HepG2 (cell line): ENCODE results near the gene HSPA1L. TPM values are rescaled to one million over a fixed set of nuclear protein-coding genes. Genes with fewer than 3 reads are reported as not detected.

Experiments
- AGO1 ChIP-seq: fragments of 200-400 bp; formaldehyde crosslinking; IDR thresholded peaks from 2 replicates; pipeline ENCODE4 v1.6.1; 2017; ENCODE audit warnings: mild to moderate bottlenecking, low read depth, low read length, moderate library complexity; ENCODE audit not compliant: poor library complexity, severe bottlenecking
- ATM ChIP-seq: fragments of 450-650 bp; IDR thresholded peaks from 2 replicates; pipeline ENCODE4 v1.7.1; 2017; ENCODE audit warnings: mild to moderate bottlenecking, borderline replicate concordance
- EP300 ChIP-seq, 3 experiments: sonication (generic) in 1 of 3; formaldehyde crosslinking in 1 of 3; IDR thresholded peaks; 2 replicates each; pipeline versions ENCODE4 v1.5.1 to v1.6.1; 2011 to 2020; ENCODE audit warnings: low read depth in 2 of 3, low read length in 2 of 3, borderline replicate concordance in 1 of 3, improper control_type of control experiment in 1 of 3, mild to moderate bottlenecking in 1 of 3, missing genetic modification reagents in 1 of 3, moderate library complexity in 1 of 3
- ETV6 ChIP-seq: sonication (generic); formaldehyde crosslinking; conservative IDR thresholded peaks from 2 replicates; pipeline ENCODE4 v1.4.0; 2020; ENCODE audit warnings: missing genetic modification reagents
- FOXJ3 ChIP-seq: sonication (generic); formaldehyde crosslinking; IDR thresholded peaks from 2 replicates; pipeline ENCODE4 v1.4.0; 2020; ENCODE audit warnings: missing genetic modification reagents, mild to moderate bottlenecking, borderline replicate concordance
- IRF9 ChIP-seq: sonication (generic); formaldehyde crosslinking; IDR thresholded peaks from 2 replicates; pipeline ENCODE4 v1.8.0; 2022; ENCODE audit warnings: missing genetic modification reagents, mild to moderate bottlenecking, borderline replicate concordance
- KLF13 ChIP-seq: sonication (generic); formaldehyde crosslinking; IDR thresholded peaks from 2 replicates; pipeline ENCODE4 v1.4.0; 2020; ENCODE audit warnings: mild to moderate bottlenecking, missing genetic modification reagents
- NFKB2 ChIP-seq: sonication (generic); formaldehyde crosslinking; IDR thresholded peaks from 2 replicates; pipeline ENCODE4 v1.4.0; 2020; ENCODE audit warnings: missing genetic modification reagents, borderline replicate concordance
- RXRA ChIP-seq: sonication (generic); formaldehyde crosslinking; IDR thresholded peaks from 2 replicates; pipeline ENCODE4 v1.5.1; 2020; ENCODE audit warnings: missing genetic modification reagents
- SAP130 ChIP-seq: IDR thresholded peaks from 2 replicates; pipeline ENCODE4 v1.6.1; 2016; ENCODE audit warnings: low read depth
- TBX2 ChIP-seq: sonication (generic); formaldehyde crosslinking; IDR thresholded peaks from 2 replicates; pipeline ENCODE4 v1.5.0; 2020; ENCODE audit warnings: missing genetic modification reagents, mild to moderate bottlenecking, borderline replicate concordance
- ZBTB1 ChIP-seq: sonication (generic); formaldehyde crosslinking; IDR thresholded peaks from 2 replicates; pipeline ENCODE4 v1.4.0; 2020; ENCODE audit warnings: missing genetic modification reagents, borderline replicate concordance
- ZC3H4 ChIP-seq: sonication (generic); formaldehyde crosslinking; IDR thresholded peaks from 2 replicates; pipeline ENCODE4 v1.4.0; 2020; ENCODE audit warnings: missing genetic modification reagents, borderline replicate concordance
- ZNF660 ChIP-seq: sonication (generic); formaldehyde crosslinking; IDR thresholded peaks from 2 replicates; pipeline ENCODE4 v1.5.1; 2020; ENCODE audit warnings: mild to moderate bottlenecking, low read depth, missing genetic modification reagents, borderline replicate concordance
- ZNF768 ChIP-seq: sonication (generic); formaldehyde crosslinking; IDR thresholded peaks from 2 replicates; pipeline ENCODE4 v1.4.0; 2020; ENCODE audit warnings: missing genetic modification reagents
- polyA plus RNA-seq, 8 experiments: library from polyadenylated mRNA; depleted of rRNA in 3 of 8; stranded (reverse) in 7 of 8; unstranded in 1 of 8; fragments of >200 nt; fragmentation: Illumina TruSeq in 4 of 8; extraction: Trizol in 4 of 8; gene quantifications; 2 replicates each; pipeline versions ENCODE4 v1.2.1 to v1.2.3, GENCODE V29; 2011 to 2016; ENCODE audit warnings: low read depth in 4 of 8, missing spikeins in 1 of 8, mixed read lengths in 1 of 8; ENCODE audit not compliant: insufficient read depth in 1 of 8
- total RNA-seq, 5 experiments: library from RNA; depleted of rRNA; stranded (reverse); fragments of >200 nt; fragmentation: Illumina TruSeq; extraction: Trizol; gene quantifications; 2 replicates each; pipeline ENCODE4 v1.2.3, GENCODE V29; 2016; ENCODE audit warnings: low read depth in 1 of 5
- TF ChIP-seq, protein P1 (sequence below): sonication (generic); formaldehyde crosslinking; IDR thresholded peaks from 2 replicates; pipeline ENCODE4 v1.8.1; 2023; ENCODE audit warnings: mild to moderate bottlenecking, missing genetic modification reagents
- TF ChIP-seq, protein P2 (sequence below): sonication (generic); formaldehyde crosslinking; IDR thresholded peaks from 2 replicates; pipeline ENCODE4 v1.5.1; 2020; ENCODE audit warnings: mild to moderate bottlenecking, missing genetic modification reagents, borderline replicate concordance
- TF ChIP-seq, protein P3 (sequence below): sonication (generic); formaldehyde crosslinking; IDR thresholded peaks from 2 replicates; pipeline ENCODE4 v1.4.0; 2020; ENCODE audit warnings: missing genetic modification reagents

Gene HSPA1L
- total and polyA plus RNA-seq, 2 of the 13 experiments (the other 11 are each of a cell fraction or from before 2014, with no cell fraction given): 0.55 to 1.0 TPM

- TF ChIP-seq SAP130 (CRISPR knock-in tag) (peak; percentile 87), FOXJ3 (CRISPR knock-in tag) (peak; percentile 81; the same call in 1 of the 2 replicates), NFKB2 (peak; percentile 73; the same call in 1 of the 2 replicates), KLF13 (CRISPR knock-in tag) (no peak), ATM (no peak), ZNF768 (CRISPR knock-in tag) (peak; percentile 73; the same call in 1 of the 2 replicates), TBX2 (CRISPR knock-in tag) (peak; percentile 38; the same call in 1 of the 2 replicates), ZBTB1 (CRISPR knock-in tag) (peak; percentile 49; the same call in 1 of the 2 replicates), ZC3H4 (CRISPR knock-in tag) (no peak; the same call in 1 of the 2 replicates), AGO1 (peak; percentile 80), IRF9 (CRISPR knock-in tag) (peak; percentile 70; the same call in 1 of the 2 replicates), RXRA (CRISPR knock-in tag) (peak; percentile 51; the same call in 1 of the 2 replicates), EP300 (IDR thresholded peaks at IDR 0.05; ENCODE audit: low read depth in 2 of 2, low read length in 2 of 2) (no peak), EP300 (CRISPR knock-in tag; IDR thresholded peaks at IDR 0.05; ENCODE audit: borderline replicate concordance) (no peak), ETV6 (CRISPR knock-in tag) (peak; percentile 86), ZNF660 (CRISPR knock-in tag) (0 out of 2 replicates have a peak, but pooled peaks have one; percentile 73)
- TF ChIP-seq, protein P1, sequence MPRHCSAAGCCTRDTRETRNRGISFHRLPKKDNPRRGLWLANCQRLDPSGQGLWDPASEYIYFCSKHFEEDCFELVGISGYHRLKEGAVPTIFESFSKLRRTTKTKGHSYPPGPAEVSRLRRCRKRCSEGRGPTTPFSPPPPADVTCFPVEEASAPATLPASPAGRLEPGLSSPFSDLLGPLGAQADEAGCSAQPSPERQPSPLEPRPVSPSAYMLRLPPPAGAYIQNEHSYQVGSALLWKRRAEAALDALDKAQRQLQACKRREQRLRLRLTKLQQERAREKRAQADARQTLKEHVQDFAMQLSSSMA (CRISPR knock-in tag): peak; percentile 40; the same call in 1 of the 2 replicates
- TF ChIP-seq, protein P2, sequence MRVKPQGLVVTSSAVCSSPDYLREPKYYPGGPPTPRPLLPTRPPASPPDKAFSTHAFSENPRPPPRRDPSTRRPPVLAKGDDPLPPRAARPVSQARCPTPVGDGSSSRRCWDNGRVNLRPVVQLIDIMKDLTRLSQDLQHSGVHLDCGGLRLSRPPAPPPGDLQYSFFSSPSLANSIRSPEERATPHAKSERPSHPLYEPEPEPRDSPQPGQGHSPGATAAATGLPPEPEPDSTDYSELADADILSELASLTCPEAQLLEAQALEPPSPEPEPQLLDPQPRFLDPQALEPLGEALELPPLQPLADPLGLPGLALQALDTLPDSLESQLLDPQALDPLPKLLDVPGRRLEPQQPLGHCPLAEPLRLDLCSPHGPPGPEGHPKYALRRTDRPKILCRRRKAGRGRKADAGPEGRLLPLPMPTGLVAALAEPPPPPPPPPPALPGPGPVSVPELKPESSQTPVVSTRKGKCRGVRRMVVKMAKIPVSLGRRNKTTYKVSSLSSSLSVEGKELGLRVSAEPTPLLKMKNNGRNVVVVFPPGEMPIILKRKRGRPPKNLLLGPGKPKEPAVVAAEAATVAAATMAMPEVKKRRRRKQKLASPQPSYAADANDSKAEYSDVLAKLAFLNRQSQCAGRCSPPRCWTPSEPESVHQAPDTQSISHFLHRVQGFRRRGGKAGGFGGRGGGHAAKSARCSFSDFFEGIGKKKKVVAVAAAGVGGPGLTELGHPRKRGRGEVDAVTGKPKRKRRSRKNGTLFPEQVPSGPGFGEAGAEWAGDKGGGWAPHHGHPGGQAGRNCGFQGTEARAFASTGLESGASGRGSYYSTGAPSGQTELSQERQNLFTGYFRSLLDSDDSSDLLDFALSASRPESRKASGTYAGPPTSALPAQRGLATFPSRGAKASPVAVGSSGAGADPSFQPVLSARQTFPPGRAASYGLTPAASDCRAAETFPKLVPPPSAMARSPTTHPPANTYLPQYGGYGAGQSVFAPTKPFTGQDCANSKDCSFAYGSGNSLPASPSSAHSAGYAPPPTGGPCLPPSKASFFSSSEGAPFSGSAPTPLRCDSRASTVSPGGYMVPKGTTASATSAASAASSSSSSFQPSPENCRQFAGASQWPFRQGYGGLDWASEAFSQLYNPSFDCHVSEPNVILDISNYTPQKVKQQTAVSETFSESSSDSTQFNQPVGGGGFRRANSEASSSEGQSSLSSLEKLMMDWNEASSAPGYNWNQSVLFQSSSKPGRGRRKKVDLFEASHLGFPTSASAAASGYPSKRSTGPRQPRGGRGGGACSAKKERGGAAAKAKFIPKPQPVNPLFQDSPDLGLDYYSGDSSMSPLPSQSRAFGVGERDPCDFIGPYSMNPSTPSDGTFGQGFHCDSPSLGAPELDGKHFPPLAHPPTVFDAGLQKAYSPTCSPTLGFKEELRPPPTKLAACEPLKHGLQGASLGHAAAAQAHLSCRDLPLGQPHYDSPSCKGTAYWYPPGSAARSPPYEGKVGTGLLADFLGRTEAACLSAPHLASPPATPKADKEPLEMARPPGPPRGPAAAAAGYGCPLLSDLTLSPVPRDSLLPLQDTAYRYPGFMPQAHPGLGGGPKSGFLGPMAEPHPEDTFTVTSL (CRISPR knock-in tag): peak; percentile 27; the same call in 1 of the 2 replicates
- TF ChIP-seq, protein P3, sequence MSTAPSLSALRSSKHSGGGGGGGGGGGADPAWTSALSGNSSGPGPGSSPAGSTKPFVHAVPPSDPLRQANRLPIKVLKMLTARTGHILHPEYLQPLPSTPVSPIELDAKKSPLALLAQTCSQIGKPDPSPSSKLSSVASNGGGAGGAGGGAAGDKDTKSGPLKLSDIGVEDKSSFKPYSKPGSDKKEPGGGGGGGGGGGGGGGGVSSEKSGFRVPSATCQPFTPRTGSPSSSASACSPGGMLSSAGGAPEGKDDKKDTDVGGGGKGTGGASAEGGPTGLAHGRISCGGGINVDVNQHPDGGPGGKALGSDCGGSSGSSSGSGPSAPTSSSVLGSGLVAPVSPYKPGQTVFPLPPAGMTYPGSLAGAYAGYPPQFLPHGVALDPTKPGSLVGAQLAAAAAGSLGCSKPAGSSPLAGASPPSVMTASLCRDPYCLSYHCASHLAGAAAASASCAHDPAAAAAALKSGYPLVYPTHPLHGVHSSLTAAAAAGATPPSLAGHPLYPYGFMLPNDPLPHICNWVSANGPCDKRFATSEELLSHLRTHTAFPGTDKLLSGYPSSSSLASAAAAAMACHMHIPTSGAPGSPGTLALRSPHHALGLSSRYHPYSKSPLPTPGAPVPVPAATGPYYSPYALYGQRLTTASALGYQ (CRISPR knock-in tag): peak; percentile 78
Measured at GRCh38 chr6:31834367-31835250, 19.5 kb upstream of the HSPA1L start (continued).
